NCI-H2196 (cell line): ENCODE results near the gene FAM81A.
"Not testable (repeated sequence)": the region's sequence is repeated elsewhere in the genome, so short reads cannot be mapped to it uniquely, and the experiment has no call there.

Experiments
- DNase-seq: peaks from one replicate; lab custom pipeline; 2025; ENCODE audit not compliant: unreplicated experiment; lab: John Stamatoyannopoulos, UW

FAM81A gene

GRCh38 chr15:59484399-59484798, 46.4 kb downstream of the FAM81A start:
- no peak for DNase-seq

- no peak for DNase-seq
These were observed 47.0 kb downstream of the FAM81A start for GRCh38 chr15:59485036-59485435.

- DNase-seq = not testable (repeated sequence)
These were observed 51.5 kb downstream of the FAM81A start for GRCh38 chr15:59489485-59489884.

- DNase-seq = no peak
These were observed 53.1 kb downstream of the FAM81A start for GRCh38 chr15:59491062-59491461.

- DNase-seq = peak; percentile 42
These were observed 54.7 kb downstream of the FAM81A start for GRCh38 chr15:59492389-59493377.

- DNase-seq = no peak
These were observed 63.6 kb downstream of the FAM81A start for GRCh38 chr15:59501597-59501996.

- no peak for DNase-seq
These were observed 77.2 kb downstream of the FAM81A start for GRCh38 chr15:59515190-59515589.

- DNase-seq = no peak
These were observed 78.9 kb downstream of the FAM81A start for GRCh38 chr15:59516655-59517461.

- no peak for DNase-seq
These were observed 81.3 kb downstream of the FAM81A start for GRCh38 chr15:59519329-59519728.

GRCh38 chr15:59521443-59521842, 83.5 kb downstream of the FAM81A start:
- DNase-seq = no peak

- DNase-seq = no peak
These were observed 85.0 kb downstream of the FAM81A start for GRCh38 chr15:59522988-59523461.

GRCh38 chr15:59523702-59524101, 85.7 kb downstream of the FAM81A start:
- no peak for DNase-seq

GRCh38 chr15:59524331-59524731, 86.3 kb downstream of the FAM81A start:
- no peak for DNase-seq

GRCh38 chr15:59526466-59526865, 88.5 kb downstream of the FAM81A start:
- not testable (repeated sequence) for DNase-seq

- no peak for DNase-seq
These were observed 90.4 kb downstream of the FAM81A start for GRCh38 chr15:59528429-59528828.

GRCh38 chr15:59528961-59529402, 91.0 kb downstream of the FAM81A start:
- peak; percentile 77 for DNase-seq

- DNase-seq = no peak
These were observed 93.2 kb downstream of the FAM81A start for GRCh38 chr15:59531066-59531675.

- peak; percentile 32 for DNase-seq
These were observed 94.9 kb downstream of the FAM81A start for GRCh38 chr15:59532770-59533379.

- DNase-seq = no peak
These were observed 98.6 kb downstream of the FAM81A start for GRCh38 chr15:59536553-59536952.

GRCh38 chr15:59537403-59537802, 99.4 kb downstream of the FAM81A start:
- no peak for DNase-seq

GRCh38 chr15:59538494-59538893, 100.5 kb downstream of the FAM81A start:
- no peak for DNase-seq
